Measurements from ENCODE around the gene GHRL. TPM values are rescaled to one million over a fixed set of nuclear protein-coding genes. Genes with fewer than 3 reads are reported as not detected.
A peak's percentile ranks its signal among the peaks of the same experiment; 100 is the strongest.

Gene GHRL
- total and polyA plus RNA-seq, 8 donors = 5.1 to 22.0 (median 6.7) TPM

GRCh38 chr3:10248184-10248983 lies 44.4 kb downstream of the GHRL start, which contains the start of gene TATDN2:
TATDN2 (plus strand) TSS chr3:10248459; CDS start chr3:10249201, 742 bp downstream.
- ATAC-seq = peak; percentile 96 to 98 (median 96)
- H3K27ac ChIP-seq = peak within 1 kb of the TSS; percentile 67 to 80 (median 71)
- no peaks in the 10 kb centered on the region for H3K36me3 ChIP-seq
- intact Hi-C loops (cut with DNase I) = no loop called here
- H3K4me1 ChIP-seq = peaks cover 9 to 15% (median 14%) of the 10 kb centered on the region in 3 donors
- WGBS, 2 donors = 0 to 1% methylated on average over 60 to 80 of the region's 80 CpGs
- DNase-seq = peak; percentile 93 to 98 (median 96)
- no peaks in the 10 kb centered on the region for H3K27me3 ChIP-seq
- peak within 1 kb of the TSS; percentile 84 to 99 (median 92) for H3K4me3 ChIP-seq
- no peak for FAIRE-seq
- H3K9me3 ChIP-seq = no peaks in the 10 kb centered on the region
- TF ChIP-seq, protein P1, sequence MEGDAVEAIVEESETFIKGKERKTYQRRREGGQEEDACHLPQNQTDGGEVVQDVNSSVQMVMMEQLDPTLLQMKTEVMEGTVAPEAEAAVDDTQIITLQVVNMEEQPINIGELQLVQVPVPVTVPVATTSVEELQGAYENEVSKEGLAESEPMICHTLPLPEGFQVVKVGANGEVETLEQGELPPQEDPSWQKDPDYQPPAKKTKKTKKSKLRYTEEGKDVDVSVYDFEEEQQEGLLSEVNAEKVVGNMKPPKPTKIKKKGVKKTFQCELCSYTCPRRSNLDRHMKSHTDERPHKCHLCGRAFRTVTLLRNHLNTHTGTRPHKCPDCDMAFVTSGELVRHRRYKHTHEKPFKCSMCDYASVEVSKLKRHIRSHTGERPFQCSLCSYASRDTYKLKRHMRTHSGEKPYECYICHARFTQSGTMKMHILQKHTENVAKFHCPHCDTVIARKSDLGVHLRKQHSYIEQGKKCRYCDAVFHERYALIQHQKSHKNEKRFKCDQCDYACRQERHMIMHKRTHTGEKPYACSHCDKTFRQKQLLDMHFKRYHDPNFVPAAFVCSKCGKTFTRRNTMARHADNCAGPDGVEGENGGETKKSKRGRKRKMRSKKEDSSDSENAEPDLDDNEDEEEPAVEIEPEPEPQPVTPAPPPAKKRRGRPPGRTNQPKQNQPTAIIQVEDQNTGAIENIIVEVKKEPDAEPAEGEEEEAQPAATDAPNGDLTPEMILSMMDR (IDR thresholded peaks at IDR 0.05) = no peak

GRCh38 chr3:10247679-10248183 lies 45.0 kb downstream of the GHRL start:
- peak in 2 of 6 donors; percentile 27 to 38 for DNase-seq

DNA sequence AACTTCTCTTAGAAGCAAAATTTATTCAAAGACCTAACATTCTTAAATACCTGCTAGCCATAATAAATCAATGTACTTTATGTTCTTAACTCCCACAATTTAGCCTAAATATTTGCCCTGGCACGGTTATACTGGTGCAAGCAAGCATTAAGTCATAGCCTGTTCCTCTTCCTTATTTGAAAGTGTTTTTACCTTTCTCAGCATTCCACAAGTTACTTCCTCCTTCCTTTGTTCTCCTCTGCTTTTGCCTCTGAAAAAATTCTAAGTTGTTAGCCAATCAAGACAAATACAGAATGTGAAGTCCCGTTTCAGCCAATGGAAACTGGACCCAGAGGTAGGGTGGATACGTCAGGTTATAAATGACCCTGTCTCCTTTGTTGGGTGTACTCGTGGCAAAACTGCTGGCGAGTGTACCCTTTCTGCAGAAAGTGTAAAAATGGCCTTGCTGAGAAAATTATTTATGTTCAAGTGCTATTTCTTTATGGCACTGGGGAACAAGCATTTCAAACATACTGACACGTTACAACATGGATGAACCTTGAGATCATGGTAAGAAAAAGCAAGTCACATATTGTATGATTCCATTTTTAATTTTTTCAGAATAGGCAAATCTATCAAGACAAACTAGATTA lies 47.5 kb downstream of the GHRL start:
- no peak for FAIRE-seq

More at GRCh38 chr3:10247679-10248183, 45.0 kb downstream of the GHRL start:
- peak overlapping the region; percentile 84 to 99 (median 92) for H3K4me3 ChIP-seq
- peak overlapping the region; percentile 67 to 80 (median 71) for H3K27ac ChIP-seq
- WGBS, 2 donors = 30 to 32% methylated on average over 14 of the region's 14 CpGs
- TF ChIP-seq, protein P1 (IDR thresholded peaks at IDR 0.05) = no peak
- no peak for FAIRE-seq
- H3K9me3 ChIP-seq = no peaks in the 10 kb centered on the region
- no peak for ATAC-seq
- peaks cover 9 to 14% (median 14%) of the 10 kb centered on the region in 3 donors for H3K4me1 ChIP-seq
- no peaks in the 10 kb centered on the region for H3K27me3 ChIP-seq
- H3K36me3 ChIP-seq = no peaks in the 10 kb centered on the region
- intact Hi-C loops (cut with DNase I) = no loop called here

DNA sequence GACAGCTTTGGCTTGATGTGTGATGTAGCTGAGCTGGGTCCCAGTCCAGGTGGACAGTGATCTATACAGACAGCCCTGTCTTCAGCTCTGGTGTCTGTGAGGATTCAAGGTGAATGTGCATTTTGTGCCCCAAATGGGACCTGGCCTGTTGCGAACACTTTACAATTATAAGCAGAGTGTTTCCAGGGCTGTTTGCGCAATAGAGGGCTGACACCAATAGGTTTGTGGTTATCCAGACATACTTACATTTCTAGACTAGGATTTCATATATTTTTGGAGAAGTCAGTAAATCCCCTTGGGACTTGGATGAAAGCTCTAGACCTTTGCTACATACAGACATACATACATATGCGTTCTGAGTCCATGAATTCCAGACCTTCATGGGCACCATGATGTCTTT lies 48.7 kb downstream of the GHRL start:
- no peaks in the 10 kb centered on the region for H3K27me3 ChIP-seq
- ATAC-seq (no peak), DNase-seq (no peak), FAIRE-seq (no peak)
- intact Hi-C loops (cut with DNase I) = no loop called here
- H3K27ac ChIP-seq = no peak overlapping the region
- H3K36me3 ChIP-seq = no peaks in the 10 kb centered on the region
- no peaks in the 10 kb centered on the region for H3K9me3 ChIP-seq
- H3K4me3 ChIP-seq = no peak overlapping the region
- TF ChIP-seq, protein P1 (IDR thresholded peaks at IDR 0.05) = no peak
- WGBS, 2 donors = 86 to 88% methylated on average over 3 of the region's 3 CpGs
- no peaks in the 10 kb centered on the region for H3K4me1 ChIP-seq

More for the DNA sequence above, 47.5 kb downstream of the GHRL start:
- intact Hi-C loops (cut with DNase I) = no loop called here
- Histone ChIP-seq H3K9me3 (no peaks in the 10 kb centered on the region), H3K27me3 (no peaks in the 10 kb centered on the region), H3K4me3 (no peak overlapping the region), H3K27ac (no peak overlapping the region), H3K36me3 (no peaks in the 10 kb centered on the region), H3K4me1 (peaks cover 0 to 6% (median 5%) of the 10 kb centered on the region in 3 donors)
- TF ChIP-seq, protein P1 (IDR thresholded peaks at IDR 0.05) = no peak
- WGBS, 2 donors = 86 to 93% methylated on average over 6 of the region's 6 CpGs
- DNase-seq = no peak
- ATAC-seq = no peak
